ENCODE data around the gene CPB1. TPM values are rescaled to one million over a fixed set of nuclear protein-coding genes. Genes with fewer than 3 reads are reported as not detected.

The CPB1 gene
- total and polyA plus RNA-seq, 4 donors, result 0.20 to 0.75 (median 0.57) TPM; not detected in 1

- Histone ChIP-seq H3K9me3 (ENCODE audit: control insufficient read depth in 4 of 4, low read length in 3 of 4) (no peaks in the 10 kb centered on the region), H3K36me3 (ENCODE audit: control insufficient read depth in 4 of 4, insufficient read depth in 3 of 4, low read depth in 1 of 4, low read length in 3 of 4) (no peaks in the 10 kb centered on the region), H3K27me3 (ENCODE audit: control insufficient read depth in 4 of 4, insufficient read depth in 4 of 4, low read length in 3 of 4) (no peaks in the 10 kb centered on the region), H3K9ac (ENCODE audit: low read depth in 1 of 2, low read length in 2 of 2) (no peak overlapping the region), H3K27ac (ENCODE audit: low read depth in 1 of 2, low read length in 2 of 2) (no peak overlapping the region), H3K4me3 (ENCODE audit: low read depth in 1 of 3, low read length in 3 of 3) (no peak overlapping the region), H3K4me1 (ENCODE audit: control insufficient read depth in 4 of 4, insufficient read depth in 4 of 4, low read length in 3 of 4) (no peaks in the 10 kb centered on the region)
- DNase-seq (ENCODE audit: low spot score), result no peak
- no peak for TF ChIP-seq HNF4A (conservative IDR thresholded peaks at IDR 0.05)
- peak; percentile 8 for TF ChIP-seq CTCF (IDR thresholded peaks at IDR 0.05; ENCODE audit: low read depth, low read length, missing input control)
These were observed 53.1 kb downstream of the CPB1 start for GRCh38 chr3:148880681-148881080.

GRCh38 chr3:148881286-148881685 lies 53.7 kb downstream of the CPB1 start:
- Histone ChIP-seq H3K4me3 (ENCODE audit: low read depth in 1 of 3, low read length in 3 of 3) (no peak overlapping the region), H3K4me1 (ENCODE audit: control insufficient read depth in 4 of 4, insufficient read depth in 4 of 4, low read length in 3 of 4) (no peaks in the 10 kb centered on the region), H3K9me3 (ENCODE audit: control insufficient read depth in 4 of 4, low read length in 3 of 4) (no peaks in the 10 kb centered on the region), H3K36me3 (ENCODE audit: control insufficient read depth in 4 of 4, insufficient read depth in 3 of 4, low read depth in 1 of 4, low read length in 3 of 4) (no peaks in the 10 kb centered on the region), H3K9ac (ENCODE audit: low read depth in 1 of 2, low read length in 2 of 2) (no peak overlapping the region), H3K27ac (ENCODE audit: low read depth in 1 of 2, low read length in 2 of 2) (no peak overlapping the region), H3K27me3 (ENCODE audit: control insufficient read depth in 4 of 4, insufficient read depth in 4 of 4, low read length in 3 of 4) (no peaks in the 10 kb centered on the region)
- no peak for DNase-seq (ENCODE audit: low spot score)
- TF ChIP-seq HNF4G (IDR thresholded peaks at IDR 0.05), result no peak
- TF ChIP-seq FOXA2 (IDR thresholded peaks at IDR 0.05), result no peak
- no peak for TF ChIP-seq EGR1 (IDR thresholded peaks at IDR 0.05; ENCODE audit: low read depth in 2 of 2)
- no peak for TF ChIP-seq ZBTB33 (IDR thresholded peaks at IDR 0.05)
- TF ChIP-seq GABPA (IDR thresholded peaks at IDR 0.05 in 1 of 2, conservative IDR thresholded peaks at IDR 0.05 in 1 of 2), result no peak
- no peak for TF ChIP-seq JUND (IDR thresholded peaks at IDR 0.05)
- TF ChIP-seq RAD21 (IDR thresholded peaks at IDR 0.05), result no peak
- no peak for TF ChIP-seq HNF4A (conservative IDR thresholded peaks at IDR 0.05)
- TF ChIP-seq NR2F2 (IDR thresholded peaks at IDR 0.05), result no peak
- TF ChIP-seq CTCF (IDR thresholded peaks at IDR 0.05; ENCODE audit: low read depth, low read length, missing input control), result no peak
- no peak for TF ChIP-seq TAF1 (conservative IDR thresholded peaks at IDR 0.05)
- no peak for TF ChIP-seq SP1 (IDR thresholded peaks at IDR 0.05)
- TF ChIP-seq ATF3 (IDR thresholded peaks at IDR 0.05), result no peak
- no peak for TF ChIP-seq MAX (IDR thresholded peaks at IDR 0.05)
- no peak for TF ChIP-seq REST (IDR thresholded peaks at IDR 0.05)
- TF ChIP-seq RXRA (IDR thresholded peaks at IDR 0.05), result no peak
- TF ChIP-seq FOXA1 (IDR thresholded peaks at IDR 0.05), result no peak
- TF ChIP-seq YY1 (IDR thresholded peaks at IDR 0.05), result no peak
- WGBS, result 84% methylated on average over 2 of the region's 2 CpGs

All from liver (tissue), 9 donors.